Mesenchymal stem cell (in vitro differentiated cells and primary cell): ENCODE results near the gene MRTFA.

Source experiments
- DNase-seq: peaks from one replicate; pipeline ENCODE4 v3.0.0-alpha.2; 2013
- H2AFZ ChIP-seq: one replicate; pipeline ENCODE4 v1.6.1; 2013; ENCODE audit warnings: low read depth, mild to moderate bottlenecking, control low read depth, inconsistent platforms, low read length, moderate library complexity
- H2AK5ac ChIP-seq: 2 replicates; pipeline ENCODE4 v1.6.1; 2013; ENCODE audit warnings: low read length, moderate library complexity, mild to moderate bottlenecking, inconsistent platforms; ENCODE audit not compliant: severe bottlenecking
- H2BK120ac ChIP-seq: one replicate; pipeline ENCODE4 v1.6.1; 2013; ENCODE audit warnings: low read depth, mild to moderate bottlenecking, inconsistent platforms, low read length, moderate library complexity
- H2BK12ac ChIP-seq, 2 experiments: one replicate each; pipeline ENCODE4 v1.6.1; 2013; ENCODE audit warnings: inconsistent platforms in 2 of 2, low read length in 2 of 2, mild to moderate bottlenecking in 2 of 2, moderate library complexity in 2 of 2, control low read depth in 1 of 2
- H2BK15ac ChIP-seq: one replicate; pipeline ENCODE4 v1.6.1; 2013; ENCODE audit warnings: mild to moderate bottlenecking, low read depth, inconsistent platforms; ENCODE audit not compliant: poor library complexity, severe bottlenecking
- H2BK5ac ChIP-seq: 2 replicates; pipeline ENCODE4 v1.6.1; 2013; ENCODE audit warnings: low read depth, mild to moderate bottlenecking, low read length, control low read depth, inconsistent platforms; ENCODE audit not compliant: poor library complexity, severe bottlenecking
- H3K14ac ChIP-seq, 2 experiments: one replicate each; pipeline ENCODE4 v1.6.1; 2013; ENCODE audit warnings: inconsistent platforms in 2 of 2, low read length in 2 of 2, control low read depth in 1 of 2, mild to moderate bottlenecking in 1 of 2, moderate library complexity in 1 of 2
- H3K18ac ChIP-seq, 2 experiments: one replicate each; pipeline ENCODE4 v1.6.1; 2013; ENCODE audit warnings: inconsistent platforms in 2 of 2, low read length in 2 of 2, control low read depth in 1 of 2, low read depth in 1 of 2, mild to moderate bottlenecking in 1 of 2
- H3K23ac ChIP-seq, 2 experiments: one replicate each; pipeline ENCODE4 v1.6.1; 2013; ENCODE audit warnings: inconsistent platforms in 2 of 2, low read length in 2 of 2, mild to moderate bottlenecking in 2 of 2, moderate library complexity in 2 of 2, control low read depth in 1 of 2
- H3K27ac ChIP-seq: 2 replicates; pipeline ENCODE4 v1.5.1; 2013; ENCODE audit warnings: mild to moderate bottlenecking, moderate library complexity, low read length, control low read depth, inconsistent platforms; ENCODE audit not compliant: poor library complexity, severe bottlenecking
- H3K27me3 ChIP-seq, 2 experiments: 2 replicates each; pipeline versions ENCODE4 v1.6.1 to v1.7.0; 2013; ENCODE audit warnings: low read length in 2 of 2, mild to moderate bottlenecking in 2 of 2, moderate library complexity in 2 of 2, control low read depth in 1 of 2, inconsistent platforms in 1 of 2; ENCODE audit not compliant: control insufficient read depth in 1 of 2, insufficient read depth in 1 of 2
- H3K36me3 ChIP-seq, 2 experiments: 2 replicates each; pipeline versions ENCODE4 v1.6.1 to v1.7.0; 2013; ENCODE audit warnings: low read length in 2 of 2, control low read depth in 1 of 2, inconsistent platforms in 1 of 2, low read depth in 1 of 2, mild to moderate bottlenecking in 1 of 2; ENCODE audit not compliant: insufficient read depth in 2 of 2, control insufficient read depth in 1 of 2
- H3K4ac ChIP-seq, 2 experiments: one replicate each; pipeline ENCODE4 v1.6.1; 2013; ENCODE audit warnings: inconsistent platforms in 2 of 2, low read length in 2 of 2, mild to moderate bottlenecking in 2 of 2, moderate library complexity in 2 of 2, control low read depth in 1 of 2, low read depth in 1 of 2
- H3K4me1 ChIP-seq: 2 replicates; pipeline ENCODE4 v1.6.1; 2013; ENCODE audit warnings: low read depth, low read length, control low read depth; ENCODE audit not compliant: control insufficient read depth, insufficient read depth
- H3K4me2 ChIP-seq: 2 replicates; pipeline ENCODE4 v1.6.1; 2013; ENCODE audit warnings: low read length, mild to moderate bottlenecking, inconsistent platforms; ENCODE audit not compliant: poor library complexity, severe bottlenecking
- H3K4me3 ChIP-seq, 2 experiments: 2 replicates each; pipeline versions ENCODE4 v1.5.1 to v1.7.0; 2013; ENCODE audit warnings: low read length in 2 of 2, mild to moderate bottlenecking in 2 of 2, control low read depth in 1 of 2, low read depth in 1 of 2; ENCODE audit not compliant: insufficient read depth in 1 of 2
- H3K79me1 ChIP-seq: replicated peaks from 2 replicates; pipeline ENCODE4 v1.6.1; 2013; ENCODE audit warnings: mild to moderate bottlenecking, control low read depth, low read length, inconsistent platforms; ENCODE audit not compliant: poor library complexity, severe bottlenecking
- H3K9ac ChIP-seq: 2 replicates; pipeline ENCODE4 v1.7.0; 2013; ENCODE audit warnings: mild to moderate bottlenecking, low read length, moderate library complexity
- H3K9me3 ChIP-seq: 2 replicates; pipeline ENCODE4 v1.7.0; 2013; ENCODE audit warnings: mild to moderate bottlenecking, low read length; ENCODE audit not compliant: control insufficient read depth
- H4K8ac ChIP-seq: one replicate; pipeline ENCODE4 v1.6.1; 2013; ENCODE audit warnings: inconsistent platforms, mild to moderate bottlenecking, low read length, moderate library complexity
- H4K91ac ChIP-seq: one replicate; pipeline ENCODE4 v1.6.1; 2013; ENCODE audit warnings: mild to moderate bottlenecking, low read length, inconsistent platforms
- WGBS: methylation state at CpG from one replicate; pipeline ENCODE4 v1.1.7; 2013; ENCODE audit warnings: mixed read lengths; 5-methylcytosine and 5-hydroxymethylcytosine counted together

Gene MRTFA

DNA sequence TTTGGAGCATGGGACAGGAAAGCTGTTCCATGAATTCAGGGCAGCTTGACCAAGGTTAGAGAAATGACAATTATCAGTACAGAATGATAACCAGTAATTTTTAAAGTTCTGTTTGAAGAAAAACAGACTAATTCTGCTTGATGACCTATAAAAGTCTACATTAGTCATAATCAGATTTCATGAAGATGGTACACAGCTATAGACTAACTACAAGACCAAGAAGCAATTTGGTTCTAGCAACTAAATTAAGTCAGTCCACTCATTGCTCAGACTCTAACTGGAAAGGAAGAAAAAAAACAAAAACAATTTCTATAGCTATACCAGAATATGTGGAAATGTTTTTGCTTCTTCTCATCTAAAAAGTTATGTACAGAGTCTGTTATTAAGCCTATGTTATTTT lies 24.9 kb downstream of the MRTFA start:
- Histone ChIP-seq H3K4me3 (no peak overlapping the region), H3K4me1 (peaks cover 7% of the 10 kb centered on the region), H2BK12ac (no peak overlapping the region), H4K8ac (no peak overlapping the region), H2BK5ac (no peak overlapping the region), H3K4ac (no peak overlapping the region), H2AK5ac (no peak overlapping the region), H3K23ac (no peak overlapping the region), H3K9ac (no peak overlapping the region), H3K36me3 (no peaks in the 10 kb centered on the region), H3K18ac (no peak overlapping the region), H2BK15ac (no peak overlapping the region), H3K27ac (no peak overlapping the region), H2BK120ac (no peak overlapping the region), H3K4me2 (no peak overlapping the region), H3K9me3 (no peaks in the 10 kb centered on the region), H3K79me1 (peaks cover 2% of the 10 kb centered on the region), H3K27me3 (no peaks in the 10 kb centered on the region), H2AFZ (no peak overlapping the region), H3K14ac (no peak overlapping the region), H4K91ac (no peak overlapping the region)
- DNase-seq, result no peak

DNA sequence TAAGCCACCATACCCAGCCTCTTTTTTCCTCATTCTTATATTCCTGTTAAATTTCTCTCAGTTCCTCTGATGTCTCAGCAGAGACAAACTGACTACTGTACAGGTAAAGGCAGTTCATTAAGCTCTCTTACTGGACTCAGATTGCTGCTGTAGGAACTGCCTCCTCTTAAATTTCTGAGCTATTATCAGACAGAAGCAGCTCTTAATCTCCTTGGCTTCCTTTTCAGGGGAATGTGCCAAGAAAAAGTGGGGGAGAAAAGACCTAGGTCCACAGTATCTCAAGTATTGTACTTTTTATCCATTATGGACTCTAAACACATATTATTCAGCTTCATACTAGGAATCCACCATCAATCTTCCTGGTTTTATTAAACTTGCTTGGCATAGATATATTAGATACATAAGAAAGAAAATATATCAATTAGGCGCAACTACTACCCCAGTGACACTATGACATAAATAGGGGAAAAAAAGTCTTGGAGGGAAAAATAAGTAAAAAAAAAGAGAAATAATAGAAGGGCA lies 26.1 kb downstream of the MRTFA start:
- no peak overlapping the region for H2BK12ac ChIP-seq
- H3K23ac ChIP-seq, result no peak overlapping the region
- H3K9ac ChIP-seq, result no peak overlapping the region
- H3K18ac ChIP-seq, result no peak overlapping the region
- no peak overlapping the region for H2BK120ac ChIP-seq
- no peak overlapping the region for H2BK5ac ChIP-seq
- H3K4me2 ChIP-seq, result no peak overlapping the region
- H3K79me1 ChIP-seq, result peaks cover 2% of the 10 kb centered on the region
- no peak overlapping the region for H2AFZ ChIP-seq
- no peak overlapping the region for H3K14ac ChIP-seq
- H3K4ac ChIP-seq, result no peak overlapping the region
- no peak overlapping the region for H3K4me3 ChIP-seq
- peaks cover 7% of the 10 kb centered on the region for H3K4me1 ChIP-seq
- no peak overlapping the region for H3K27ac ChIP-seq
- no peak overlapping the region for H2AK5ac ChIP-seq
- no peak overlapping the region for H2BK15ac ChIP-seq
- H4K8ac ChIP-seq, result no peak overlapping the region
- no CpG with 5 or more reads among the region's 1 CpG for WGBS
- H3K36me3 ChIP-seq, result no peaks in the 10 kb centered on the region
- H3K27me3 ChIP-seq, result no peaks in the 10 kb centered on the region
- H3K9me3 ChIP-seq, result no peaks in the 10 kb centered on the region
- no peak for DNase-seq
- no peak overlapping the region for H4K91ac ChIP-seq

DNA sequence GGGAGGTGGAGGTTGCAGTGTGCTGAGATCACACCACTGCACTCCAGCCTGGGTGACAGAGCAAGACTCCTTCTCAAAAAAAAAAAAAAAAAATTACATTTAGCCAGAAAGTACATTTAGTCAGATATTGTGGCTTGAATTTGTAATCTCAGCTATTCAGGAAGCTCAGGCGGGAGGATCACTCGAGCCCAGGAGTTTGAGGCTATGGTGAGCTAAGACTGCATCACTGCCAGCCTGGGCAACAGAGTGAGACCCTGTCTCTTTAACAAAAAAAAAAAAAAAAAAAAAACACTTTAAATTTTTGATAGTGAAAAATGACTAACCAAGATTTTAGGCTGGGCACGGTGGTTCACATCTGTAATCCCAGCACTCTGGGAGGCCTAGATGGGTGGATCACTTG lies 27.3 kb downstream of the MRTFA start:
- Histone ChIP-seq H3K27me3 (no peaks in the 10 kb centered on the region), H3K36me3 (no peaks in the 10 kb centered on the region), H2BK5ac (no peak overlapping the region), H3K23ac (no peak overlapping the region), H2AFZ (no peak overlapping the region), H2BK12ac (no peak overlapping the region), H3K79me1 (peaks cover 2% of the 10 kb centered on the region), H3K9me3 (no peaks in the 10 kb centered on the region), H2AK5ac (no peak overlapping the region), H2BK15ac (no peak overlapping the region), H4K91ac (no peak overlapping the region), H3K4me2 (no peak overlapping the region), H3K14ac (no peak overlapping the region), H3K4me3 (no peak overlapping the region), H3K18ac (no peak overlapping the region), H3K27ac (no peak overlapping the region), H3K9ac (no peak overlapping the region), H3K4ac (no peak overlapping the region), H3K4me1 (peaks cover 9% of the 10 kb centered on the region), H4K8ac (no peak overlapping the region), H2BK120ac (no peak overlapping the region)
- no peak for DNase-seq
- WGBS, result 74% methylated on average over 1 of the region's 3 CpGs

DNA sequence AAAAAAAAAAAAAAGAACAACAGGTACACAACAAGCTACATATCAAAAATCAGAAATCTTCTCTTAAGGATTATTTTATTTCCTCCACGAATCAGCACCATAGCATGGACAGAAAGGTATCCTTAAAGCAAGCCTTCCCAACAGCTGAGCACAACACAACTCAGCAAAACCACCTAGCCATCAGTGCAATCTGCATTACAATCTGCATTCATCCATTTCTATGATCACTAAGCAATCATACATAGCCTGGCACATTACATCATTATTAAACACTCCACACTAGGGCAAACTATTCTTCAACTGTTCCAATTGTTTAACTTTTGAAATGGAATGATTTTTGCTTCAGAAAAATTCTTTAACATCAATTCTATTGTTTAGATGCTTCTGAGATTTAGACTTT lies 29.0 kb downstream of the MRTFA start:
- H4K8ac ChIP-seq, result no peak overlapping the region
- no peak overlapping the region for H2AFZ ChIP-seq
- H3K23ac ChIP-seq, result no peak overlapping the region
- no peak overlapping the region for H3K18ac ChIP-seq
- no peak for DNase-seq
- H2AK5ac ChIP-seq, result no peak overlapping the region
- H2BK12ac ChIP-seq, result no peak overlapping the region
- no peaks in the 10 kb centered on the region for H3K27me3 ChIP-seq
- H3K4me3 ChIP-seq, result no peak overlapping the region
- WGBS, result 99% methylated on average over 1 of the region's 1 CpG
- no peak overlapping the region for H3K27ac ChIP-seq
- H3K9ac ChIP-seq, result no peak overlapping the region
- no peak overlapping the region for H4K91ac ChIP-seq
- H3K14ac ChIP-seq, result no peak overlapping the region
- no peak overlapping the region for H3K4ac ChIP-seq
- peaks cover 10% of the 10 kb centered on the region for H3K4me1 ChIP-seq
- no peak overlapping the region for H3K4me2 ChIP-seq
- no peak overlapping the region for H2BK15ac ChIP-seq
- peaks cover 2% of the 10 kb centered on the region for H3K79me1 ChIP-seq
- no peak overlapping the region for H2BK120ac ChIP-seq
- no peaks in the 10 kb centered on the region for H3K9me3 ChIP-seq
- H2BK5ac ChIP-seq, result no peak overlapping the region
- no peaks in the 10 kb centered on the region for H3K36me3 ChIP-seq
